Prostate gland (tissue), 2 donors: ENCODE measurements around the gene TRAK1. TPM values are rescaled to one million over a fixed set of nuclear protein-coding genes. Genes with fewer than 3 reads are reported as not detected.

Experiments used
- DNase-seq: peaks from one replicate; pipeline ENCODE4 v3.0.0-alpha.2; 2019; ENCODE audit warnings: low spot score
- H3K27ac ChIP-seq, 2 donors: fragments of 200-600 bp; sonication (generic); 2 replicates each; pipeline ENCODE4 v1.5.1; 2017 to 2019
- H3K27me3 ChIP-seq: fragments of 200-600 bp; sonication (generic); replicated peaks from 2 replicates; pipeline ENCODE4 v1.5.1; 2019; ENCODE audit not compliant: insufficient read depth
- H3K36me3 ChIP-seq, 2 donors: fragments of 200-600 bp; sonication (generic); 1 replicate in 1 of 2; 2 replicates in 1 of 2; pipeline versions ENCODE4 v1.5.1 to v1.8.1; 2017 to 2019
- H3K4me1 ChIP-seq: fragments of 200-600 bp; sonication (generic); replicated peaks from 2 replicates; pipeline ENCODE4 v1.5.1; 2019
- H3K4me3 ChIP-seq, 2 donors: fragments of 200-600 bp; sonication (generic); 2 replicates each; pipeline ENCODE4 v1.5.1; 2017 to 2019
- H3K9me3 ChIP-seq: fragments of 200-600 bp; sonication (generic); 2 replicates; pipeline ENCODE4 v1.5.1; 2017
- POLR2A ChIP-seq: fragments of 450-650 bp; IDR thresholded peaks from one replicate; pipeline ENCODE4 v1.6.1; 2016; ENCODE audit warnings: antibody characterized with exemption, mild to moderate bottlenecking
- POLR2AphosphoS5 ChIP-seq: sonication (generic); formaldehyde crosslinking; IDR thresholded peaks from one replicate; pipeline ENCODE4 v1.6.1; 2017; ENCODE audit warnings: antibody characterized with exemption
- WGBS: methylation state at CpG from one replicate; pipeline ENCODE4 v1.1.5; 2018; 5-methylcytosine and 5-hydroxymethylcytosine counted together
- intact Hi-C: fragments of 100-400 bp; cut with DNase I; formaldehyde crosslinking; loops from one replicate; pipeline ENCODE4 v1.14.2; 2022
- total RNA-seq, 2 donors: library from RNA; depleted of rRNA; stranded (reverse); fragments of >200 nt; gene quantifications; one replicate each; pipeline ENCODE4 v1.1.0, GENCODE V29; 2016
- TF ChIP-seq, protein P1 (sequence below), 4 experiments: fragments of 200-600 bp in 2 of 4; fragments of 450-650 bp in 2 of 4; sonication (generic) in 2 of 4; IDR thresholded peaks; 1 replicate in 3 of 4; 2 replicates in 1 of 4; pipeline ENCODE4 v1.5.1; 2016 to 2019; ENCODE audit warnings: antibody characterized with exemption in 4 of 4, mild to moderate bottlenecking in 2 of 4, moderate library complexity in 2 of 4

TRAK1 gene
- total RNA-seq, 2 donors from 2014 or later = 35.6 to 80.3 TPM

DNA sequence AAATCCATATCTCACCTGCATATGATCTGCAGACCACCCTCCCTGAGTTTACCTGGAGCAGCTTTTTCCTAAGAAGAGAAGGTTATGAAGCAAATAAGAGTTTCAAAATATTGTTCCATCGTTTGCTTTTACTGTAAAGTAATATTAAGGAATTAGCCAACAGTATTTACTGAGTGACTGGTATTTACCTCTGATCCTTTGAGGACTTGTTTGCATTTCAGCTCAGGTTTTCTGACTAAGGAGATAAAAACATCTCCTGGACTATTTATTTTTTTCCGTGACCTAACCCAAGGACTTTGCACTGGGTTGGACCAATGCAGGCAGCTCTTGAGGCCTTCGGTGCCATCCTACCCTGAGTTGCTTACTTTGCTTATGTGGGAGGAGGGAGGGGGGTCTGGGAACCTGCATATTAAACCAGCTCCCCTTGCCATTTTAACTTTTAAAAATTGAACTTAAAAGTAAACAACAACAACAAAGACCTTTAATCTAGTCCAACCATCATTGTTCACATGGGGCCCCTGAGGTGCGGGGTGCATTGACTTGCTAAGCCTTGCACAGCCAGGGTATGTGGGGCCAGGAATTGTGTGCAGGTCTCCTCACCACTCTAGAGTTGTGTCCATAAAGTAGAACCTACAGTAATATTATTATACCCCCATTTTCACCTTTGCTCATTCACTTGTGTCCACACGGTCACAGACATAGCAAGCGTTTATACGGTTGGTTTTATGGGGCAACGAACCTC is 39.3 kb downstream of the TRAK1 start:
- H3K27me3 ChIP-seq = no peaks in the 10 kb centered on the region
- no peaks in the 10 kb centered on the region for H3K9me3 ChIP-seq
- H3K4me1 ChIP-seq = peaks cover 3% of the 10 kb centered on the region
- TF ChIP-seq POLR2A (no peak), POLR2AphosphoS5 (peak; percentile 24)
- intact Hi-C loops = no loop called here
- no peaks in the 10 kb centered on the region for H3K36me3 ChIP-seq
- peak overlapping the region in 1 of 2 donors; percentile 42 for H3K27ac ChIP-seq
- 69% methylated on average over 8 of the region's 8 CpGs for WGBS
- no peak for DNase-seq
- no peak overlapping the region for H3K4me3 ChIP-seq

GRCh38 chr3:42133500-42134298 is 42.5 kb downstream of the TRAK1 start:
- Histone ChIP-seq H3K36me3 (no peaks in the 10 kb centered on the region), H3K27me3 (no peaks in the 10 kb centered on the region), H3K9me3 (no peaks in the 10 kb centered on the region), H3K4me1 (peaks cover 3% of the 10 kb centered on the region), H3K27ac (no peak overlapping the region), H3K4me3 (no peak overlapping the region)
- no peak for DNase-seq
- intact Hi-C loops = no loop called here
- 75% methylated on average over 5 of the region's 5 CpGs for WGBS
- TF ChIP-seq, protein P1, sequence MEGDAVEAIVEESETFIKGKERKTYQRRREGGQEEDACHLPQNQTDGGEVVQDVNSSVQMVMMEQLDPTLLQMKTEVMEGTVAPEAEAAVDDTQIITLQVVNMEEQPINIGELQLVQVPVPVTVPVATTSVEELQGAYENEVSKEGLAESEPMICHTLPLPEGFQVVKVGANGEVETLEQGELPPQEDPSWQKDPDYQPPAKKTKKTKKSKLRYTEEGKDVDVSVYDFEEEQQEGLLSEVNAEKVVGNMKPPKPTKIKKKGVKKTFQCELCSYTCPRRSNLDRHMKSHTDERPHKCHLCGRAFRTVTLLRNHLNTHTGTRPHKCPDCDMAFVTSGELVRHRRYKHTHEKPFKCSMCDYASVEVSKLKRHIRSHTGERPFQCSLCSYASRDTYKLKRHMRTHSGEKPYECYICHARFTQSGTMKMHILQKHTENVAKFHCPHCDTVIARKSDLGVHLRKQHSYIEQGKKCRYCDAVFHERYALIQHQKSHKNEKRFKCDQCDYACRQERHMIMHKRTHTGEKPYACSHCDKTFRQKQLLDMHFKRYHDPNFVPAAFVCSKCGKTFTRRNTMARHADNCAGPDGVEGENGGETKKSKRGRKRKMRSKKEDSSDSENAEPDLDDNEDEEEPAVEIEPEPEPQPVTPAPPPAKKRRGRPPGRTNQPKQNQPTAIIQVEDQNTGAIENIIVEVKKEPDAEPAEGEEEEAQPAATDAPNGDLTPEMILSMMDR (IDR thresholded peaks at IDR 0.05) = no peak
- TF ChIP-seq POLR2AphosphoS5 = no peak
- no peak for TF ChIP-seq POLR2A

DNA sequence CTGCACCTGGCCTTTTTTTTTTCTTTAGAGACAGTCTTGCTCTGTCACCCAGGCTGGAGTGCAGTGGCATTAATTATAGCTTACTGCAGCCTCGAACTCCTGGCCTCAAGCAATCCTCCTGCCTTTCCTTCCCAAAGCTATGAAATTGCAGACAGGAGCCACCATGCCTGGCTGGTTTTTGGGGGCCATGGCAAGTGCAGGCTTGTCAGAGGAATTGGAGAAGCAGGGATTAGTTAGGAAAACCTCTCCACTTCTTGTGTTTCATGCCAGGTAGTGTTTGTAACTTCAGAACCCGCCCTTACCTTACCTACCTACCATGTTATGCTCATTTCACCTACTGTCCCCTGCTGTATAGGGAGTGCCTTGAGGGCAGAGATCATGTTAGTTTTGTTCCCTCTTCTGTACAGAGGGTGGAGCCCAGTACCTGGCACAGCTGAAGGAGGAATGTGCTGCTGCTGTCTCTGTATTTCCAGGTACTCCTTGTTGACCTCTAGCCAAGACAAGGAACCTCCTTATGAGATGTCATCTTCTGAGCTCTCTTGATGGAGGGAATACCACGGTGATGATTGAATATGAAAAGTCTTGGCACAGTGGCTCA is 43.8 kb downstream of the TRAK1 start:
- no peak for DNase-seq
- intact Hi-C loops = no loop called here
- no peak overlapping the region for H3K4me3 ChIP-seq

DNA sequence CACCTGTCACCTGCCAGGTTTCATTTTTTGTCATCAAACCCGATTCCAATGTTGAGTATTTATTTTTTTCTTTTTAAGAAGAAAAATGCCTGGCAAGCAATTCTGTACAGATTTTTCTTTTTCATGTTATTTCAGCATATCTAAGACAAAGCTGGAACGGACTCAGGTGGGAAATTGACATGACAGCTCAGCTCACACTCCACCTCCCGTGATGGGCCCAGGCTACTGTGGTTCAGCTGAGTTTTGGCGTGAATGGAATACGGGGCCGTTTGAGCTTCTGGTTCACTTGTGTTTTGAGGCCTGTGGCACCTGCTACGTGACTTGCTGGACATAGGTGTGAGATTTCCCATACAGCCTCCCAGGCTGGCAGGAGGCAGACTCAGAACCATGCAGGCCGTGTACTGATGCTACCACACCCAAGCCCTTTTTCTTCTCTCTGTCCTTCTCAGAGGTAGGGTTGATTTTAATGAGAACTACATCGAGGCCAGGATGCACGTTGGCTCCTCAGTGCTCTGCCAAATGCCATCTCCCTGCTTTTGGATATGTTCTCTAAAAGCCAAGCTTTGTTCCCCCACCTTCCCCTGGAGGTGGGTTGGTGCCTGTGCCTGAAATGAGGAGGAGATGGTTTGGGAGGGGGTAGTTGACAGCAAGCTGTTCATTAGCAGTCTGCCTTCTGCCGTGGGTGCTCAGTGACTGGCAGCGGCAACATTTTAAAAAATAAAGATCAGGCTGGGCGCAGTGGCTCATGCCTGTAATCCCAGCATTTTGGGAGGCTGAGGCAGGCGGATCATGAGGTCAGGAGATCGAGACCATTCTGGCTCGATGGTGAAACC is 48.7 kb downstream of the TRAK1 start:
- Histone ChIP-seq H3K9me3 (no peaks in the 10 kb centered on the region), H3K27ac (no peak overlapping the region), H3K4me1 (no peaks in the 10 kb centered on the region), H3K27me3 (no peaks in the 10 kb centered on the region), H3K36me3 (no peaks in the 10 kb centered on the region), H3K4me3 (no peak overlapping the region)
- TF ChIP-seq, protein P1 (IDR thresholded peaks at IDR 0.05) = no peak
- no peak for TF ChIP-seq POLR2AphosphoS5
- TF ChIP-seq POLR2A = no peak
- 93% methylated on average over 16 of the region's 16 CpGs for WGBS
- DNase-seq = no peak
- intact Hi-C loops = no loop called here

More for the DNA sequence above, 43.8 kb downstream of the TRAK1 start:
- H3K9me3 ChIP-seq = no peaks in the 10 kb centered on the region
- H3K27me3 ChIP-seq = no peaks in the 10 kb centered on the region
- TF ChIP-seq POLR2AphosphoS5 (no peak), POLR2A (no peak)
- TF ChIP-seq, protein P1 (IDR thresholded peaks at IDR 0.05) = no peak
- WGBS = 66% methylated on average over 3 of the region's 3 CpGs
- H3K27ac ChIP-seq = no peak overlapping the region
- no peaks in the 10 kb centered on the region for H3K4me1 ChIP-seq
- no peaks in the 10 kb centered on the region for H3K36me3 ChIP-seq
